Karpas-422 (cell line): Measurements from ENCODE around the gene HSPBAP1. TPM values are rescaled to one million over a fixed set of nuclear protein-coding genes. Genes with fewer than 3 reads are reported as not detected.

Experiments used
- DNase-seq: peaks from one replicate; pipeline ENCODE4 v3.0.0-alpha.2; 2015
- H2AFZ ChIP-seq: fragments of 200-600 bp; sonication (generic); 2 replicates; pipeline ENCODE4 v1.6.1; 2014; ENCODE audit warnings: antibody characterized with exemption, low read length, mixed read lengths
- H3K27ac ChIP-seq: fragments of 200-600 bp; sonication (generic); 2 replicates; pipeline ENCODE4 v1.5.1; 2014; ENCODE audit warnings: mild to moderate bottlenecking, low read length, moderate library complexity
- H3K27me3 ChIP-seq: fragments of 200-600 bp; sonication (generic); 2 replicates; pipeline ENCODE4 v1.6.1; 2014; ENCODE audit warnings: low read length, mixed read lengths
- H3K36me3 ChIP-seq: fragments of 200-600 bp; sonication (generic); 2 replicates; pipeline ENCODE4 v1.6.1; 2014; ENCODE audit warnings: low read length, mixed read lengths; ENCODE audit not compliant: insufficient read depth
- H3K4me1 ChIP-seq: fragments of 200-600 bp; sonication (generic); 2 replicates; pipeline ENCODE4 v1.6.1; 2014; ENCODE audit warnings: mild to moderate bottlenecking, low read length, mixed read lengths
- H3K4me2 ChIP-seq: fragments of 200-600 bp; sonication (generic); 2 replicates; pipeline ENCODE4 v1.6.1; 2014; ENCODE audit warnings: low read length, low read depth, mild to moderate bottlenecking; ENCODE audit not compliant: poor library complexity, severe bottlenecking
- H3K4me3 ChIP-seq: fragments of 200-600 bp; sonication (generic); 2 replicates; pipeline ENCODE4 v1.5.1; 2014; ENCODE audit warnings: mild to moderate bottlenecking, antibody characterized with exemption, low read length, mixed read lengths
- H3K79me2 ChIP-seq: fragments of 200-600 bp; sonication (generic); 2 replicates; pipeline ENCODE4 v1.6.1; 2014; ENCODE audit warnings: mild to moderate bottlenecking, low read length, mixed read lengths
- H3K9ac ChIP-seq: fragments of 200-600 bp; sonication (generic); 2 replicates; pipeline ENCODE4 v1.6.0; 2014; ENCODE audit warnings: low read length
- H3K9me2 ChIP-seq: fragments of 200-600 bp; sonication (generic), shearing (Covaris generic); replicated peaks from 2 replicates; pipeline ENCODE4 v1.6.0; 2014; ENCODE audit warnings: mild to moderate bottlenecking, low read length, moderate library complexity; ENCODE audit not compliant: insufficient read depth
- H3K9me3 ChIP-seq: fragments of 300-700, 200-600 bp; sonication (generic); 2 replicates; pipeline ENCODE4 v1.6.1; 2014; ENCODE audit warnings: low read length, mixed read lengths
- H4K20me1 ChIP-seq: fragments of 200-600 bp; sonication (generic); 2 replicates; pipeline ENCODE4 v1.6.1; 2014; ENCODE audit warnings: mild to moderate bottlenecking, antibody characterized with exemption, low read length, low read depth; ENCODE audit not compliant: insufficient read depth
- total RNA-seq: library from RNA; depleted of rRNA; stranded (reverse); fragments of >200 nt; shearing (Covaris generic); gene quantifications from 2 replicates; pipeline ENCODE4 v1.2.3, GENCODE V29; 2014; ENCODE audit warnings: low replicate concordance

Gene HSPBAP1
- total RNA-seq, 1 experiment from 2014 or later: 28.2 TPM

- Histone ChIP-seq H3K4me2 (no peak overlapping the region), H3K27ac (no peak overlapping the region), H3K27me3 (no peaks in the 10 kb centered on the region), H3K9me2 (no peaks in the 10 kb centered on the region), H3K4me3 (no peak overlapping the region), H3K79me2 (peaks cover 24% of the 10 kb centered on the region; the same call in 1 of the 2 replicates), H3K4me1 (peaks cover 17% of the 10 kb centered on the region), H3K36me3 (peaks cover 4% of the 10 kb centered on the region; the same call in 1 of the 2 replicates), H4K20me1 (no peaks in the 10 kb centered on the region), H3K9me3 (no peaks in the 10 kb centered on the region), H2AFZ (no peak overlapping the region), H3K9ac (no peak overlapping the region)
- DNase-seq: no peak
Measured at GRCh38 chr3:122777563-122777962, 16.1 kb downstream of the HSPBAP1 start.

- H3K4me2 ChIP-seq: no peak overlapping the region
- H3K27ac ChIP-seq: no peak overlapping the region
Measured at GRCh38 chr3:122776675-122777468, 16.8 kb downstream of the HSPBAP1 start.

GRCh38 chr3:122774564-122774963 is 19.1 kb downstream of the HSPBAP1 start:
- H3K4me3 ChIP-seq: no peak overlapping the region
- H4K20me1 ChIP-seq: no peaks in the 10 kb centered on the region
- no peaks in the 10 kb centered on the region for H3K9me2 ChIP-seq
- H3K36me3 ChIP-seq: peaks cover 4% of the 10 kb centered on the region; the same call in 1 of the 2 replicates
- H3K79me2 ChIP-seq: peaks cover 15% of the 10 kb centered on the region; the same call in 1 of the 2 replicates
- H3K4me1 ChIP-seq: peaks cover 22% of the 10 kb centered on the region
- H3K9ac ChIP-seq: peak overlapping the region; percentile 40; the same call in 1 of the 2 replicates
- H3K9me3 ChIP-seq: no peaks in the 10 kb centered on the region
- H3K4me2 ChIP-seq: peak overlapping the region; percentile 42
- H2AFZ ChIP-seq: no peak overlapping the region
- DNase-seq: no peak
- no peaks in the 10 kb centered on the region for H3K27me3 ChIP-seq
- peak overlapping the region; percentile 76 for H3K27ac ChIP-seq

More at GRCh38 chr3:122776675-122777468, 16.8 kb downstream of the HSPBAP1 start:
- Histone ChIP-seq H3K9me2 (no peaks in the 10 kb centered on the region), H3K9me3 (no peaks in the 10 kb centered on the region), H2AFZ (no peak overlapping the region), H3K4me3 (no peak overlapping the region), H3K4me1 (peaks cover 18% of the 10 kb centered on the region), H3K27me3 (no peaks in the 10 kb centered on the region), H3K9ac (no peak overlapping the region), H3K36me3 (peaks cover 4% of the 10 kb centered on the region; the same call in 1 of the 2 replicates), H3K79me2 (peaks cover 19% of the 10 kb centered on the region; the same call in 1 of the 2 replicates), H4K20me1 (no peaks in the 10 kb centered on the region)
- no peak for DNase-seq

- Histone ChIP-seq H3K9me2 (no peaks in the 10 kb centered on the region), H3K27me3 (no peaks in the 10 kb centered on the region), H3K27ac (peak overlapping the region; percentile 76), H4K20me1 (no peaks in the 10 kb centered on the region), H3K79me2 (peaks cover 15% of the 10 kb centered on the region; the same call in 1 of the 2 replicates), H3K4me2 (peak overlapping the region; percentile 42), H3K36me3 (peaks cover 4% of the 10 kb centered on the region; the same call in 1 of the 2 replicates), H3K9me3 (no peaks in the 10 kb centered on the region), H3K4me1 (peaks cover 22% of the 10 kb centered on the region), H3K9ac (peak overlapping the region; percentile 40; the same call in 1 of the 2 replicates), H3K4me3 (no peak overlapping the region), H2AFZ (no peak overlapping the region)
- DNase-seq: peak; percentile 69
Measured at GRCh38 chr3:122773944-122774509, 19.6 kb downstream of the HSPBAP1 start.

- H3K4me2 ChIP-seq: no peak overlapping the region
- no peaks in the 10 kb centered on the region for H3K9me2 ChIP-seq
- H3K9ac ChIP-seq: no peak overlapping the region
- no peaks in the 10 kb centered on the region for H3K9me3 ChIP-seq
- no peak overlapping the region for H2AFZ ChIP-seq
- H3K4me3 ChIP-seq: no peak overlapping the region
- no peaks in the 10 kb centered on the region for H4K20me1 ChIP-seq
- DNase-seq: no peak
- H3K79me2 ChIP-seq: peaks cover 15% of the 10 kb centered on the region; the same call in 1 of the 2 replicates
- peaks cover 4% of the 10 kb centered on the region; the same call in 1 of the 2 replicates for H3K36me3 ChIP-seq
- no peaks in the 10 kb centered on the region for H3K27me3 ChIP-seq
- no peak overlapping the region for H3K27ac ChIP-seq
- H3K4me1 ChIP-seq: peaks cover 22% of the 10 kb centered on the region
Measured at GRCh38 chr3:122772827-122773226, 20.8 kb downstream of the HSPBAP1 start.

- Histone ChIP-seq H3K9me3 (no peaks in the 10 kb centered on the region), H3K27me3 (no peaks in the 10 kb centered on the region), H3K9me2 (no peaks in the 10 kb centered on the region), H3K9ac (no peak overlapping the region), H3K36me3 (peaks cover 3% of the 10 kb centered on the region; the same call in 1 of the 2 replicates), H4K20me1 (no peaks in the 10 kb centered on the region), H3K27ac (no peak overlapping the region), H3K4me1 (peaks cover 19% of the 10 kb centered on the region), H3K79me2 (peaks cover 14% of the 10 kb centered on the region; the same call in 1 of the 2 replicates), H3K4me3 (no peak overlapping the region), H2AFZ (no peak overlapping the region), H3K4me2 (no peak overlapping the region)
- no peak for DNase-seq
Measured at GRCh38 chr3:122770521-122771202, 23.0 kb downstream of the HSPBAP1 start.

GRCh38 chr3:122767540-122768372 is 25.9 kb downstream of the HSPBAP1 start:
- no peak overlapping the region for H2AFZ ChIP-seq
- no peak overlapping the region for H3K9ac ChIP-seq
- no peak overlapping the region for H3K4me2 ChIP-seq
- H4K20me1 ChIP-seq: no peaks in the 10 kb centered on the region
- H3K9me2 ChIP-seq: no peaks in the 10 kb centered on the region
- 0 out of 2 replicates have a peak, but pooled peaks cover 5% of the 10 kb centered on the region for H3K4me1 ChIP-seq
- no peak overlapping the region for H3K4me3 ChIP-seq
- H3K27me3 ChIP-seq: no peaks in the 10 kb centered on the region
- peaks cover under 1% of the 10 kb centered on the region; the same call in 1 of the 2 replicates for H3K79me2 ChIP-seq
- H3K36me3 ChIP-seq: peaks cover 3% of the 10 kb centered on the region; the same call in 1 of the 2 replicates
- no peak overlapping the region for H3K27ac ChIP-seq
- no peaks in the 10 kb centered on the region for H3K9me3 ChIP-seq
- no peak for DNase-seq
